ENCODE results near the gene FGR.

The FGR gene

DNA sequence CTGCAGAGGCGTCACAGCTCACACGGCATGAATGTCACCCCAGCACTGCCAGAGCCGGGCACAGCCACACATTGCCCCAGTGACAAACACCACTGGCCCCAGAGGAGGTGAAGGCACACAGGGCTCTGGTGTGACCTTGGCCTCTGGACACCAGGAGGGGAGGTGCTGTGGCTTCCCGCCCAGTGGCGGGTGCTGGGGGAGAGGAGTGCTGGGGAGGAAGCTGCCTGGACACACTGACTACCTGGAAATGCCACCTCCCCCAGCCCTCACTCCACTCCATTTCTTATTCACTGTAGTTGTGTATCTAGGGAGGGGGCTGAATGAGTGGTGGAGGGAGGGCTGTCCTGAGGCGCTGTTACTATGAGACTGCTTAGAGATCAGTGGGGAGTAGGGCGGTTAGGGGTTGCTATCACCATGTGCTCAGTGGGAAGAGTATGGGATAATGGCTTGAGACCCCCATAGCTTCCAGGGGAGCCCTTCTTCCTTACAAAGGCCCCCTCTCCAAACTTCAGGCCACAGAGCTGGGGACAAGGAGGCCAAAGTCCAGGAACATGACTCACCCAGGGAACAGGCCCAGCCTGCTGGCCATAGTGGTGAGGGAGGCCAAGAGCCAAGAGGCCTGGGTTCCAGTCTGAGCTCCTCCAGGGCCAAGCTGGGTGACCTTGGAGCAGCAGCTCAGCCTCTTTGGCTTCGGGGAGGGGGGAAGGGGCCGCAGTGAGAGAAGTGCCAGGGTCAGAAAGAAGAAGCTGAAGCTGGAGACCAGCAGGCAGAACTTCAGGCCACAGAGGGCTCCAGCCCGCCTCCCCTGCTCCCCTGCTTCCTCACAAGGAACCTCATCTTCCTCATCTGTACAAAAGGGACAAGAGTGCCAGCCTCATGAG lies 71.2 kb downstream of the FGR start:
- CTCF ChIA-PET, result interaction anchor here (0.8 to 27.5 kb wide), 10 partner anchors 8 to 163 kb away, joined by 3 to 689 read pairs (median 4); partner anchors contain the start of gene AHDC1
- TF ChIP-seq, protein P1, sequence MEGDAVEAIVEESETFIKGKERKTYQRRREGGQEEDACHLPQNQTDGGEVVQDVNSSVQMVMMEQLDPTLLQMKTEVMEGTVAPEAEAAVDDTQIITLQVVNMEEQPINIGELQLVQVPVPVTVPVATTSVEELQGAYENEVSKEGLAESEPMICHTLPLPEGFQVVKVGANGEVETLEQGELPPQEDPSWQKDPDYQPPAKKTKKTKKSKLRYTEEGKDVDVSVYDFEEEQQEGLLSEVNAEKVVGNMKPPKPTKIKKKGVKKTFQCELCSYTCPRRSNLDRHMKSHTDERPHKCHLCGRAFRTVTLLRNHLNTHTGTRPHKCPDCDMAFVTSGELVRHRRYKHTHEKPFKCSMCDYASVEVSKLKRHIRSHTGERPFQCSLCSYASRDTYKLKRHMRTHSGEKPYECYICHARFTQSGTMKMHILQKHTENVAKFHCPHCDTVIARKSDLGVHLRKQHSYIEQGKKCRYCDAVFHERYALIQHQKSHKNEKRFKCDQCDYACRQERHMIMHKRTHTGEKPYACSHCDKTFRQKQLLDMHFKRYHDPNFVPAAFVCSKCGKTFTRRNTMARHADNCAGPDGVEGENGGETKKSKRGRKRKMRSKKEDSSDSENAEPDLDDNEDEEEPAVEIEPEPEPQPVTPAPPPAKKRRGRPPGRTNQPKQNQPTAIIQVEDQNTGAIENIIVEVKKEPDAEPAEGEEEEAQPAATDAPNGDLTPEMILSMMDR (IDR thresholded peaks at IDR 0.05; ENCODE audit: insufficient read depth, low read length, missing control alignments), result no peak
- no peak for DNase-seq (ENCODE audit: low read depth, low spot score)
- H3K4me3 ChIP-seq (ENCODE audit: low read depth, low read length), result no peak overlapping the region
- POLR2A ChIA-PET, result interaction anchor here (0.8 to 1.1 kb wide), 3 partner anchors 9 to 40 kb away, joined by 3 read pairs; partner anchors contain the start of gene AHDC1

GRCh38 chr1:27563341-27563590 lies 71.7 kb downstream of the FGR start:
- CTCF ChIA-PET, result interaction anchor here (1.0 to 27.5 kb wide), 4 partner anchors 7 to 36 kb away, joined by 3 to 689 read pairs (median 112); partner anchors contain the start of gene AHDC1
- POLR2A ChIA-PET, result interaction anchor here (1.0 kb wide), 1 partner anchor 41 kb away, joined by 3 read pairs; the partner anchor contains the start of gene AHDC1
- H3K4me3 ChIP-seq (ENCODE audit: low read depth, low read length), result no peak overlapping the region

GRCh38 chr1:27562534-27563340 lies 72.2 kb downstream of the FGR start:
- no peak for DNase-seq (ENCODE audit: low read depth, low spot score)
- POLR2A ChIA-PET, result interaction anchor here (0.7 to 1.0 kb wide), 2 partner anchors 10 to 41 kb away, joined by 3 read pairs; partner anchors contain the start of gene AHDC1
- no peak overlapping the region for H3K4me3 ChIP-seq (ENCODE audit: low read depth, low read length)
- TF ChIP-seq, protein P1 (IDR thresholded peaks at IDR 0.05; ENCODE audit: insufficient read depth, low read length, missing control alignments), result no peak
- CTCF ChIA-PET, result interaction anchor here (1.0 to 27.5 kb wide), 2 partner anchors 12 to 37 kb away, joined by 3 to 689 read pairs; partner anchors contain the start of gene AHDC1

More at GRCh38 chr1:27563341-27563590, 71.7 kb downstream of the FGR start:
- DNase-seq (ENCODE audit: low read depth, low spot score), result no peak
- TF ChIP-seq, protein P1 (IDR thresholded peaks at IDR 0.05; ENCODE audit: insufficient read depth, low read length, missing control alignments), result no peak

Data from AG04449 (cell line).